IMR-90 (cell line): ENCODE measurements around the gene TLK2. TPM values are rescaled to one million over a fixed set of nuclear protein-coding genes. Genes with fewer than 3 reads are reported as not detected.
"Not testable (repeated sequence)": the region's sequence is repeated elsewhere in the genome, so short reads cannot be mapped to it uniquely, and the experiment has no call there.

ENCODE experiments used
- ATAC-seq: fragments of 200-7000 bp; cut with Tn5 transposase; 2 replicates; pipeline ENCODE4 v1.9.1; 2020; ENCODE audit warnings: low read depth, mild to moderate bottlenecking, moderate library complexity
- BruUV-seq: library from RNA; stranded (reverse); fragments of 400-500 nt; replicated peaks from 2 replicates; lab custom pipeline; 2021; lab: Mats Ljungman, UMichigan
- CTCF ChIA-PET: fragments of 300-600 bp; formaldehyde crosslinking; extraction: SDS; loops from one replicate; lab custom pipeline; 2021; ENCODE audit warnings: antibody characterized with exemption; lab: Yijun Ruan, JAX
- POLR2A ChIA-PET: fragments of 300-600 bp; sonication (Branson Sonifier 250); formaldehyde crosslinking; loops from one replicate; lab custom pipeline; 2022; ENCODE audit warnings: antibody characterized with exemption; ENCODE audit not compliant: unreplicated experiment; lab: Charles Lee
- DNase-seq: peaks from one replicate; pipeline ENCODE4 v3.0.0; 2013
- H2AFZ ChIP-seq: replicated peaks from 2 replicates; pipeline ENCODE3; 2013; ENCODE audit warnings: low read length, mild to moderate bottlenecking; ENCODE audit not compliant: poor library complexity
- H2AK5ac ChIP-seq: 2 replicates; pipeline ENCODE4 v1.6.1; 2013; ENCODE audit warnings: low read depth, low read length, inconsistent platforms
- H2AK9ac ChIP-seq: replicated peaks from 2 replicates; pipeline ENCODE3; 2013; ENCODE audit warnings: mild to moderate bottlenecking, low read depth, low read length, moderate library complexity; ENCODE audit not compliant: poor library complexity
- H2BK120ac ChIP-seq: 2 replicates; pipeline ENCODE4 v1.6.1; 2013; ENCODE audit warnings: low read depth, low read length, inconsistent platforms
- H2BK15ac ChIP-seq: 3 replicates; pipeline ENCODE4 v1.6.1; 2013; ENCODE audit warnings: low read depth, low read length, inconsistent platforms
- H2BK20ac ChIP-seq: 2 replicates; pipeline ENCODE4 v1.6.1; 2013; ENCODE audit warnings: low read depth, mild to moderate bottlenecking, inconsistent platforms, low read length, moderate library complexity
- H2BK5ac ChIP-seq: 2 replicates; pipeline ENCODE4 v1.6.1; 2013; ENCODE audit warnings: mild to moderate bottlenecking, low read depth, low read length, inconsistent platforms; ENCODE audit not compliant: poor library complexity, severe bottlenecking
- H3K14ac ChIP-seq: replicated peaks from 2 replicates; pipeline ENCODE4 v1.6.1; 2013; ENCODE audit warnings: low read depth, low read length, inconsistent platforms
- H3K18ac ChIP-seq: 2 replicates; pipeline ENCODE4 v1.6.1; 2013; ENCODE audit warnings: low read depth, low read length, control low read depth
- H3K23ac ChIP-seq: 2 replicates; pipeline ENCODE4 v1.6.1; 2013; ENCODE audit warnings: low read depth, low read length, inconsistent platforms
- H3K27ac ChIP-seq: 2 replicates; pipeline ENCODE4 v1.5.1; 2013; ENCODE audit warnings: mild to moderate bottlenecking, control low read depth, low read length; ENCODE audit not compliant: insufficient read depth
- H3K27me3 ChIP-seq: 2 replicates; pipeline ENCODE4 v1.6.1; 2013; ENCODE audit warnings: low read length; ENCODE audit not compliant: control insufficient read depth, insufficient read depth
- H3K36me3 ChIP-seq: 2 replicates; pipeline ENCODE4 v1.6.1; 2013; ENCODE audit warnings: low read length, mixed read lengths; ENCODE audit not compliant: control insufficient read depth, insufficient read depth
- H3K4ac ChIP-seq: 2 replicates; pipeline ENCODE4 v1.6.1; 2013; ENCODE audit warnings: low read depth, low read length, inconsistent platforms
- H3K4me1 ChIP-seq: 2 replicates; pipeline ENCODE4 v1.6.1; 2013; ENCODE audit warnings: low read length, mixed read lengths; ENCODE audit not compliant: control insufficient read depth, insufficient read depth
- H3K4me2 ChIP-seq: 2 replicates; pipeline ENCODE4 v1.6.1; 2013; ENCODE audit warnings: low read depth, mild to moderate bottlenecking, control low read depth, low read length, moderate library complexity
- H3K4me3 ChIP-seq: 2 replicates; pipeline ENCODE4 v1.5.1; 2013; ENCODE audit warnings: low read depth, mild to moderate bottlenecking, control low read depth, low read length, moderate library complexity; ENCODE audit not compliant: insufficient read depth
- H3K56ac ChIP-seq: 2 replicates; pipeline ENCODE4 v1.6.1; 2013; ENCODE audit warnings: low read length, inconsistent platforms; ENCODE audit not compliant: insufficient read depth; ENCODE audit errors: extremely low read depth
- H3K79me1 ChIP-seq, 2 experiments: 2 replicates each; pipeline ENCODE4 v1.6.1; 2013; ENCODE audit warnings: low read length in 2 of 2, inconsistent platforms in 1 of 2, low read depth in 1 of 2
- H3K9ac ChIP-seq: 2 replicates; pipeline ENCODE4 v1.6.1; 2013; ENCODE audit warnings: low read depth, low read length, control low read depth
- H3K9me1 ChIP-seq: 2 replicates; pipeline ENCODE4 v1.6.1; 2013; ENCODE audit warnings: low read length, inconsistent platforms; ENCODE audit not compliant: insufficient read depth
- H3K9me3 ChIP-seq: 2 replicates; pipeline ENCODE4 v1.6.1; 2013; ENCODE audit warnings: low read length; ENCODE audit not compliant: control insufficient read depth, insufficient read depth
- H4K20me1 ChIP-seq: 2 replicates; pipeline ENCODE4 v1.6.1; 2013; ENCODE audit warnings: low read length, inconsistent platforms; ENCODE audit not compliant: insufficient read depth
- H4K5ac ChIP-seq: 2 replicates; pipeline ENCODE4 v1.6.1; 2013; ENCODE audit warnings: mild to moderate bottlenecking, low read depth, low read length, control low read depth
- H4K8ac ChIP-seq, 2 experiments: 2 replicates each; pipeline ENCODE4 v1.6.1; 2013; ENCODE audit warnings: low read depth in 2 of 2, low read length in 2 of 2, control low read depth in 1 of 2, inconsistent platforms in 1 of 2
- H4K91ac ChIP-seq: 2 replicates; pipeline ENCODE4 v1.6.1; 2013; ENCODE audit warnings: low read depth, low read length, inconsistent platforms; ENCODE audit not compliant: insufficient read depth
- WGBS, 2 experiments: methylation state at CpG; one replicate each; pipeline versions ENCODE4 v1.1.5 to v1.1.7; 2013; ENCODE audit warnings: missing lambda C conversion rate in 2 of 2; ENCODE audit not compliant: insufficient read length in 1 of 2; ENCODE audit errors: extremely low coverage in 2 of 2; 5-methylcytosine and 5-hydroxymethylcytosine counted together
- dilution Hi-C: fragments of 300-500 bp; cut with HindIII; formaldehyde crosslinking; loops from one replicate; pipeline ENCODE4 v1.14.3; 2018; ENCODE audit warnings: low sequenced_read_pairs; ENCODE audit not compliant: unreplicated experiment
- in situ Hi-C: fragments of 300-500 bp; cut with MboI; formaldehyde crosslinking; loops from 3 replicates; pipeline ENCODE4 v1.14.3; 2019; ENCODE audit warnings: low sequenced_read_pairs, inconsistent platforms, mixed read lengths
- intact Hi-C: fragments of 100-400 bp; cut with micrococcal nuclease; formaldehyde crosslinking; loops from 2 replicates; pipeline ENCODE4 v1.10.0; 2022
- polyA plus RNA-seq, 3 experiments: library from polyadenylated mRNA; depleted of rRNA; stranded (reverse); fragments of >200 nt; gene quantifications; 2 replicates each; pipeline ENCODE4 v1.2.3, GENCODE V29; 2012; ENCODE audit warnings: low replicate concordance in 1 of 3
- total RNA-seq: library from RNA; depleted of rRNA; stranded (reverse); fragments of >200 nt; gene quantifications from 2 replicates; pipeline ENCODE4 v1.2.3, GENCODE V29; 2012

Gene TLK2
- total and polyA plus RNA-seq, 2 of the 4 experiments (the other 2 are of a cell fraction): 35.7 to 39.4 TPM

DNA sequence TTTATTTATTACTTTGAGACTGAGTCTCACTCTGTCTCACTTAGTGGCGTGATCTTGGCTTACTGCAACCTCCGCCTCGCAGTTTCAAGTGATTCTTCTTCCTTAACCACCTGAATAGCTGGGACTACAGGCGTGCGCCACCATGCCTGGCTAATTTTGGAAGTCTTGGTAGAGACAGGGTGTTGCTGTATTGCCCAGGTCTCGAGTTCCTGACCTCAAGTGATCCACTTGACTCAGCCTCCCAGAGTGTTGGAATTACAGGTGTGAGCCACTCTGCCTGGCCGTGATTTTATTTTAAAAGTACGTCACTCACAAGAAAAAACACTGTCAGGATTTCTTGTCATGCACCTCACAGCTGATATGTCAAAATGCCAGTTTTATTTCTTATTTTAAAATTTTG, 26.2 kb downstream of the TLK2 start:
- H4K5ac ChIP-seq, H3K9me3 ChIP-seq, ATAC-seq, H2BK120ac ChIP-seq, H3K4ac ChIP-seq, POLR2A ChIA-PET, H3K14ac ChIP-seq, H3K56ac ChIP-seq, H2AK9ac ChIP-seq, H3K4me1 ChIP-seq, H3K4me2 ChIP-seq, H3K36me3 ChIP-seq, H3K27ac ChIP-seq, H2BK5ac ChIP-seq, BruUV-seq, H4K8ac ChIP-seq, H3K27me3 ChIP-seq, CTCF ChIA-PET, H3K18ac ChIP-seq, H3K9me1 ChIP-seq, H2BK20ac ChIP-seq, in situ Hi-C loops, intact Hi-C loops, dilution Hi-C loops, H4K91ac ChIP-seq, H3K23ac ChIP-seq, H2AFZ ChIP-seq, H2AK5ac ChIP-seq, H3K9ac ChIP-seq, H3K4me3 ChIP-seq, DNase-seq, H2BK15ac ChIP-seq: not testable (repeated sequence)
- Histone ChIP-seq H3K79me1 (peaks cover under 1 to 32% of the 10 kb centered on the region in 2 experiments), H4K20me1 (peaks cover 40% of the 10 kb centered on the region)
- WGBS, 2 experiments: no CpG with 5 or more reads among the region's 8 CpGs

DNA sequence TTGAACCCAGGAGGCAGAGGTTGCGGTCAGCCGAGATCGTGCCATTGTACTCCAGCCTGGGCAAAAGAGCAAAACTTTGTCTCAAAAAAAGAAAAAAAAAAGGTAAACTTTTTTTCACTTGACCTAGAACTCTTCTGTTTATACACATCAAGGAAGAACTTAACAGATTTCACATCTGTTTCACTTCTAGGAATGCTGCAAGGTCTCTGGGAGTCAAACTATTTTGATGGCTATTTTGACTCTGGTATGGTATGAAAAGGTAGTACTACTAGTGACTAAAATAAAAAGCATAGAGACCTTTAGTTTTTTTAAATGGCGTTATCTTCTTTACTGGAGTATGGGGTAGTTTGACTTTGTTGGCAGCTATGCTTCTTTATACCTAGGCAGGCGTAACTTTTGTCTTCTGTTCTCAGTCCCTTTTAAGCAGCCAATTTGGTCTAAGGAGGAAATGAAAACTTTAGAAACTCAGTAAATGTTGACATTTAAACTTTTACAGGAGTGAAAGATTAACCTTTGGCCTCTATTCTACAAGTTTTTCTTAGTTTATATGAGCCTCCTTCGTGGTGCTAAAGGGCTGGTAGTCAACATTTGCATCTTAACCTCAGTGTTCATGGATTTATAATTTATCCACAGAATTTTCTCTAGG, 28.7 kb downstream of the TLK2 start:
- intact Hi-C loops, H3K27me3 ChIP-seq, H3K14ac ChIP-seq, H4K91ac ChIP-seq, BruUV-seq, H3K4me3 ChIP-seq, H3K27ac ChIP-seq, H2BK15ac ChIP-seq, H3K4me2 ChIP-seq, H3K18ac ChIP-seq, H3K9me3 ChIP-seq, H3K23ac ChIP-seq, H2BK5ac ChIP-seq, H2AK9ac ChIP-seq, POLR2A ChIA-PET, ATAC-seq, H2BK120ac ChIP-seq, H3K9me1 ChIP-seq, H2AK5ac ChIP-seq, H4K5ac ChIP-seq, dilution Hi-C loops, H4K8ac ChIP-seq, CTCF ChIA-PET, H3K9ac ChIP-seq, in situ Hi-C loops, H3K56ac ChIP-seq, H3K4ac ChIP-seq, H3K4me1 ChIP-seq, H2AFZ ChIP-seq, H2BK20ac ChIP-seq, H3K36me3 ChIP-seq: not testable (repeated sequence)
- no CpG with 5 or more reads among the region's 6 CpGs for WGBS, 2 experiments
- Histone ChIP-seq H3K79me1 (peaks cover 4 to 45% of the 10 kb centered on the region in 2 experiments), H4K20me1 (peaks cover 53% of the 10 kb centered on the region)
- DNase-seq: peak; percentile 4
